HuH-7.5 (cell line): ENCODE results near the gene GAS7.
A peak's percentile ranks its signal among the peaks of the same experiment; 100 is the strongest.

Experiments used
- DNase-seq: peaks from one replicate; pipeline ENCODE4 v3.0.0; 2011; ENCODE audit warnings: low spot score

Gene GAS7

GRCh38 chr17:9916108-9916507 lies 282.3 kb downstream of the GAS7 start:
- no peak for DNase-seq

GRCh38 chr17:9913476-9913875 lies 284.9 kb downstream of the GAS7 start:
- DNase-seq: no peak

- DNase-seq: no peak
Measured at GRCh38 chr17:9912121-9913099, 286.0 kb downstream of the GAS7 start.

GRCh38 chr17:9911089-9911488 lies 287.3 kb downstream of the GAS7 start:
- DNase-seq: no peak

- no peak for DNase-seq
Measured at GRCh38 chr17:9908649-9909042, 289.8 kb downstream of the GAS7 start.

- DNase-seq: no peak
Measured at GRCh38 chr17:9907883-9908648, 290.3 kb downstream of the GAS7 start.

GRCh38 chr17:9907131-9907530 lies 291.3 kb downstream of the GAS7 start:
- no peak for DNase-seq

GRCh38 chr17:9906616-9907015 lies 291.8 kb downstream of the GAS7 start:
- DNase-seq: no peak

GRCh38 chr17:9905902-9906301 lies 292.5 kb downstream of the GAS7 start:
- peak; percentile 15 for DNase-seq

- DNase-seq: no peak
Measured at GRCh38 chr17:9905078-9905415, 293.4 kb downstream of the GAS7 start, which contains the start of gene RCVRN. Gene RCVRN (minus strand): TSS chr17:9905271. CDS start chr17:9905180, 91 bp downstream.

GRCh38 chr17:9904277-9905077 lies 293.9 kb downstream of the GAS7 start:
- DNase-seq: no peak

- DNase-seq: no peak
Measured at GRCh38 chr17:9902120-9902519, 296.3 kb downstream of the GAS7 start.

GRCh38 chr17:9900784-9901183 lies 297.6 kb downstream of the GAS7 start:
- DNase-seq: no peak

- no peak for DNase-seq
Measured at GRCh38 chr17:9900044-9900594, 298.3 kb downstream of the GAS7 start.

- no peak for DNase-seq
Measured at GRCh38 chr17:9899280-9900043, 298.9 kb downstream of the GAS7 start.

GRCh38 chr17:9898812-9899211 lies 299.6 kb downstream of the GAS7 start:
- DNase-seq: no peak

GRCh38 chr17:9897372-9897968 lies 300.9 kb downstream of the GAS7 start:
- DNase-seq: no peak

- no peak for DNase-seq
Measured at GRCh38 chr17:9895923-9896322, 302.5 kb downstream of the GAS7 start.

- no peak for DNase-seq
Measured at GRCh38 chr17:9894231-9894630, 304.2 kb downstream of the GAS7 start.

GRCh38 chr17:9893411-9894012 lies 304.9 kb downstream of the GAS7 start:
- DNase-seq: no peak
